OCI-LY3 (cell line): Measurements from ENCODE around the gene ROCK2.

Experiments
- CTCF ChIP-seq: fragments of 200-600, 300-600 bp; sonication (generic); IDR thresholded peaks from 2 replicates; pipeline ENCODE4 v1.5.1; 2014; ENCODE audit warnings: antibody characterized with exemption, low read length, low read depth
- EZH2phosphoT487 ChIP-seq: fragments of 200-600 bp; shearing (Covaris generic); IDR thresholded peaks from 2 replicates; pipeline ENCODE4 v1.6.1; 2018; ENCODE audit warnings: antibody characterized with exemption, mixed run types, low read depth

GRCh38 chr2:11352781-11353537, 8.5 kb upstream of the ROCK2 start:
- no peak for TF ChIP-seq CTCF
- no peak for TF ChIP-seq EZH2phosphoT487
